Hematopoietic multipotent progenitor cell (in vitro differentiated cells): ENCODE measurements around the gene PEF1. TPM values are rescaled to one million over a fixed set of nuclear protein-coding genes. Genes with fewer than 3 reads are reported as not detected.

ENCODE experiments used
- DNase-seq, 3 donors: peaks; one replicate each; pipeline ENCODE4 v3.0.0-alpha.2; 2011 to 2015; ENCODE audit warnings: low read depth in 2 of 3, low spot score in 2 of 3
- total RNA-seq: library from RNA; depleted of rRNA; stranded (reverse); fragments of >200 nt; gene quantifications from one replicate; pipeline ENCODE4 v1.2.3, GENCODE V29; 2012

The PEF1 gene
- total RNA-seq, 1 donor: 130 TPM

- DNase-seq: no peak
Observed at GRCh38 chr1:31671561-31672201, 27.0 kb upstream of the PEF1 start.

DNA sequence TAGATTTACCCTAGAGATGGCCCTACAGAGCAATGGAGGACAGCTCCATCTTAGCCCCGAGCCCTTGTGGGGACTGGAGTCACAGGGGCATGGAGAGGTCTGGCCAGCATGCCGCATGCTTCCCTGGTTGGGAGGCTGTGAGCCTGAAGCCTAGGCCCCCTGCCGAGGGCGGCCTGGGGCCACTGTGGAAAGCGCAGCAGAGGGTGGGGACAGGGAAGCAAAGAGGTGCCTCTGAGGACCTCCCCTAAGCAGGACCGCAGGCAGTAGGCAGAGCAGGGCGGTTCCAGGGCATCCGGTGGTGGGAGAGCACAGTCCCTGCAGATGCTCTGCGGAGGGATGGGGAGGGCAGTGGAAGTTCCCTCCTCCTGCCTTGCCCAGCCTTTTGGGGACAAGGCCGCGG, 26.5 kb upstream of the PEF1 start:
- no peak for DNase-seq

DNA sequence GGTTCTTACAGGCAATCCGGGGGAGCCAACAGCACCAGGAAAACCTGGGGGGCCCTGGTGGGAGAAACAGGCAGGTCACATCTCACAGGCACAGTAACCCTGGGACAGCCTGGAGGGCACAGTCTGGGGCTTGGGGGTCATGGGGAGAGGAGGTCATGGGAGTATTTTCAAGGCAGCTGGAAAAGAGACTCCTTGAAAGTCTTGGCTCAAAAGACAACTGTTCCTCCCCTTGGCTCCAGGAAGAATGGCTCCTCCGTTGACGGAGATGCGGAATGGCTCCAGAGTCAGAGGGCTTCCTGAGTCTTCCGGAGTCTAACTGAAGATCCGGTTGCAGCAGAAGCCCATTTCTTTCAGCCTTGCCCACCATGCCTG, 25.9 kb upstream of the PEF1 start:
- no peak for DNase-seq

GRCh38 chr1:31669786-31670592, 25.3 kb upstream of the PEF1 start:
- DNase-seq: peak in 2 of 3 donors; percentile 76 to 91

GRCh38 chr1:31669433-31669785, 24.7 kb upstream of the PEF1 start:
- DNase-seq: no peak

DNA sequence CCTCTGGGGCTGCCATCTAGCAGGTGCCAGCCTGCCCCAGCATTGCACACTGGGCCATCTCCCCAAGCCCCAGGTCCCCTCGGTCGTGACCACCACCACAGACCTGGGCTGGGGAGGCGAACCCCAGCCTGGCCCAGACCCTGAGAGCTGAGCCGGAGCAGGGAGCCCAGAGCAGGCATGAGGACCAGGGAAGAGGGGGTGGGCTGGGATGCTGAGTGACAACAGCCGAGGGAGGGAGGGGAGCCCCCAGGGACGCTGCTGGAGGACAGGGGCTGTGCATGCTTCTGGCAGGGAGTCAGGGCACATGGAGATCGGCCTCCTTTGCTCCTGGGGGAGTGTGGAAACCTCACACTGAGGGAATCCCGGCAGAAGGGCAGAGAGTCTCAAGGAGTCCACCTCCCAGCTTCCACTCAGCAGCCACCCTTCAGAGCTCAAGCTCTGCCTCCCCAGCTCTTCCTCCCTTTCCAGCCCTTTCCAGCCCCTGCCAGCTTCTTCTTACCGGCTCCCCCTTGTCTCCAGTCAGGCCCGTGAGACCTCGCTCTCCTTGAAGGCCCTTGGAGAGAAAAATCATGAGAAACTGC, 23.7 kb upstream of the PEF1 start:
- no peak for DNase-seq

GRCh38 chr1:31667065-31667785, 22.5 kb upstream of the PEF1 start:
- DNase-seq: no peak

DNA sequence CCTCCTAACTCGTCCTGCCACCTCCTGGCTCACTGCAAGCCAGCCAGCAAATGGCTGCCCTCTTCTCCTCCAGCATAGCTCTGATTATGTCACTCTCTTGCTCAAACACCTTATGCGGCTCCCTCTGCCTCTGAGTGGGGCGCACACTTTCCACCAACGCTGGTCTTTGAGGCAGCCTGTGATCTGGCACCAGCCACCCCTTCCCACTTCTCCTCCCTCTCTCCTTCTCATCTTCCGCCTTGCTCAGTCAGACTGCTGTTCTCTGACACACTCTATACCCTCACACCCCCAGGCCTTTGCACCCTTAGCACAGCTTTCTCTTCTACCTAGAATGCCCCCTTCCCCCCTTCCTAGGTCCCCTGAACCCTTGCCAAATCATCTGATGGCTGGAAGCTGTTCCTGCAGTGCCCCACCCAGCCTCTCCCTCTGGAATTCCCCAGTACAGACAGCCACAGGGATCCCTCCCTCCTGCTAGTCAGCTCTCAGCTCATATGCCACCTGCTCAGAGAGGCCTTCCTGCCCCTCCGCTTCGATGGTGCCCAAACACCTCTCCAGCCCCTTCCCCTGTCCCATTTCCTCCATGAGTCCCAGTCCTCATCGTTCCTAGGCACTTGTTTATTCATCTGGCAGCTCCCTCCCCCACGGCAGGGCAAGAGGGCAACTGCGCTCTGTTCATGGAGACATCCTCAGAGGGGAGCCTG, 21.7 kb upstream of the PEF1 start:
- DNase-seq: no peak

DNA sequence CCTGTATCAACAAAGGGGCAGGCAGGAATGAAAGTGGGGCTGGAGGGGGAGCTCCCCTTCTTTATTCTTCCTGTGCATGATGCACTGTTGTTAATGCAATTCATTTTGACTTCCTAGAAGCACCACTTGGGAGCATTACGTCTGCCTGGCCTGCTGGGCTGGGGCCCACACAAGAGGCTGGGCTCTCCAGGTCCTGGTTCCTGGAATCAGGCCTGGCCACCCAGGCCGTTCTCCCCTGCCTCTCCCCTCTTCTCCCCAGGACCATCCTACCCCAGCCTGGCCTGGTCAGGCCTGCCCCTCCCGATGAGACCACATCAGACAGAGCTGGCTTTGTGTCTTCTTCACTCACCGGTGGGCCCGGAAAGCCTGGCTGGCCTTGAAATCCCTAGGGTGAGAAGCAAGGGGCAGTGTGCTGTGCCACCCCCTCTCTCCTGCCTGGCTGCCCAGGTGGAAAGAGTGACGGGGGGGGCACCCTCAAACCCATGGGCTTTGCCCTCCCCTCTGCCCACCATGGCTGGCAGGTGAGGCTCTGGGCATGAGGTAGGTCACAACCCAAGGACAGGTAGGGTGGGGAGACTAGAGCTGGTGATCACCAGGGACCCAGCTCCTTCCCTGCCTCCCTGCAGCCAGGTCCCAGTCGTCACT, 20.7 kb upstream of the PEF1 start:
- no peak for DNase-seq

DNA sequence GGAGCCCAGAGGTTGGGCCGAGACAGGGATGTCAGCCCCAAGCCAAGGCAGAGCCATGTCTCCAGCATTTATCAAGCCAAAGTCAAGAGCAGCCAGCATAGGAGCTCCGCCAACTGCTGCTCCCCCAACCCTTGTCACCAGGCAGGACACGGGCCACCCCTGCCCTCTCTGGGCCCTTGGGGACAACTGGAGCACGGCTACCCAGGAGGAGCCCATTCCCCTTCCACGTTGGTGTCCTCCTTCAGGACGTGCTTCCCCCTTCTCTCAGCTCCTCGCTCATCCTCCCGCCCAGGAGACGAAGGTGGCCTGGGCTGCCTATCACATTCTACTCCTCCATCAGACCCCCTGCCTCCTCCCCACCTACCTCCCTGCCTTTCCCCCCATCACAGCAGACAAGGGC, 19.9 kb upstream of the PEF1 start:
- DNase-seq: no peak

DNA sequence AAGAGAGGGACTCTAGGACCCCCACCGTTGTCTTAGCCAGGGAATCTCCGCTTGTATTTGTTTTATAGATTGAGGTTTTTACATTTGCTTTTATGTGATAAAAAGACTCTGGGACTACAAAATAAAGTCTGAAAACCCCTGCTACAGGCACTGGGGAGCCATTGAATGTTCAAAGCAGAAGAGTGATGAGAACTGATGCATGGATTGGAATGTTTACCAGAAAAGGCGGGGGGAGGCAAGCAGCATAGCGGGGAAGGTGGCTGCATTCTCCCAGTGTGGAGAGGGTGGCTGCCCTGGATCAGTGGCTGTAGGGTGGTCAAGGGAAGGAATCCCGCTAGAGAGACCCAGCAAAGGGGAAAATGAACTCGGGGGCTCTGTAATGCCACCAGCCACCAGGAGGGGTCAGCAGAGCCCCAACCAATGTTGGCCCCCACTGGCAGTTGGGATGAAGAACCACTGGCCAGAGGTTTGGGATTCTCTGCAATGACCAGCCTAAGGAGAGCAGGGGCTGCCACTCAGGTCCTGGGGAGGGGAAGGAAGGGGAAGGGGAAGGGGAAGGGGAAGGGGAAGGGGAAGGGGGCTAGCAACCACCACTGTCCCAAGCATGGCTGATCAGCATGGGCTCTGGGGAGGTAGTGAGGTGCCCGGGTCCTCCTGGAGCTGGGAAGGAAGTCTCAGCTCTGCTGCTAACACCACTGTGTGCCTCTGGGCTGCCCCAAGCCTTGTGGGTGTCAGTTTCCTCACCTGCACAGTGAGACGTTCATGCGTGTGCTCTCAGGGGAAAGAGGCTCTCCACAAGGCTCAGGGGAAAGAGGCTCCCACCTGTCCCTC, 19.2 kb upstream of the PEF1 start:
- peak in 2 of 3 donors; percentile 38 to 48 for DNase-seq

- no peak for DNase-seq
Observed at GRCh38 chr1:31662463-31662862, 17.8 kb upstream of the PEF1 start.

DNA sequence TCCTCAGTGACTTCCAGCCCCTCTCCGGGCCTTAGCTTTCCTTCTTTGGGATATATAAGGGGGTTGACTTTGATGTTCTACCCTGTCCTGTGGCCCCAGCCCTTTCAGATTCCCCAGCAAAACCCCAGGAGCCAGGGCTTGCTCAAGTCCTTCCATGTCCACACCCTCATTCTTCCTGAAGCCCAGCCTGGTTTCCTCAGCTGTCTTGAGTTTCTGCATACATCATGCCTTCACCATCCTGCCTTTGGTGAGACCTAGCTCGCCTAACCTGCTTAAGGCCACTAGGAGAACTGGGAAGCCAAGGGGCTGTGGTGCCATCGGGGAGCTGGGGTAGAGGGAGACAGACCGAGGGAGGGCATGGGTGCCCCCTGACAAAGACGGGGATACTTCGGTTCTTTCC, 17.2 kb upstream of the PEF1 start:
- DNase-seq: no peak

DNA sequence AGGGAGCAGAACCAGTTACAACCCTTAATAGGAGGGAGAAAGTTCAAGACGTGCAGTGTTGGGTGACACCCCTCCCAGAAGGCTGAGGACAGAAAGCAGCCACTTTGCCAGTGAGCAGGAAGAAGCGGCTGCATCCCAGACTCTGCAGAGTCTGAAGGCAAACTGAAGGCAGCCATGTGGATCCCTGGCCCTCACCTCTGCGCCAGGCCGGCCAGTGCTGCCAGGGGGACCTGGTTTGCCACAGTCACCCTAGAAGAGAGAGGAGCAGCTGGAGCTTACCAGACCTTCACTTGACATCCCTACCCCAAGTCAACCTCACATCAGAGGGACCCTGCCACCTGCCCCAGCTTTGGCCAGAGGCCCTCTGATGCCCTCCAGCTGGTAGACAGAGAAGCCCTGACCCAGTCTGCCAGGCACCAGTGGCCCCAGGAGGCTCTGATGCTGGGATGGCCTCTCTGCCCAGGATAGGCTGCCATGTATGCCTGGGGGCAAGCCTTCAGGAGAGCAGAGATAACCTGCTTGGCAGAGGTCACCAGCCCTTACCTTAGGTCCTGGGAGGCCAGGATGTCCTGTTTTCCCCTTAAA, 16.3 kb upstream of the PEF1 start:
- DNase-seq: no peak

GRCh38 chr1:31659889-31660288, 15.2 kb upstream of the PEF1 start:
- no peak for DNase-seq

DNA sequence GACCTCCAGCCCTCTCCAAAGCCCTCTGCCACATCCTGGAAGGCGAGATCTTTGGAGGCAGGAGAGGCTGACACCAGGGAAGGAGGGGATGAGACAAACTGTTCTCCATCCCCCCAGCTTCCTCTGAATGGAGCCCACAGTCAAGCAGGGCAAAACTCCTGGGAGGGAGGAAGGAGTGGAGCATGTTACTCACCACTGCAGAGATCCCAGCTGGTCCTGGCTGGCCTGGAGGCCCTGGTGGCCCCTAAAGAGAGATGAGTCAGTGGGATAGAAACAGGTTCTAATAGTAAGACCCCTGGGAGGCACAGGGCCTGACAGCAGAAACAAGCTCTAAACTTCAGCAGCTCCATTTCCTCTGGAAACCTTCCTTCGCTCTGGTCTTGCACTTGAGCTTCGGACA, 14.0 kb upstream of the PEF1 start:
- no peak for DNase-seq

- DNase-seq: no peak
Observed at GRCh38 chr1:31657972-31658510, 13.4 kb upstream of the PEF1 start.

GRCh38 chr1:31657020-31657804, 12.5 kb upstream of the PEF1 start:
- DNase-seq: no peak
